Eye (tissue), 1 donor: ENCODE data around the gene HIF1A.
A peak's percentile ranks its signal among the peaks of the same experiment; 100 is the strongest.
"Not testable (repeated sequence)": the region's sequence is repeated elsewhere in the genome, so short reads cannot be mapped to it uniquely, and the experiment has no call there.

ENCODE experiments used
- DNase-seq: peaks from one replicate; pipeline ENCODE4 v3.0.0-alpha.2; 2015

The HIF1A gene

GRCh38 chr14:61675291-61675690 is 20.0 kb upstream of the HIF1A start:
- no peak for DNase-seq

GRCh38 chr14:61677479-61677878 is 17.8 kb upstream of the HIF1A start:
- DNase-seq = no peak

GRCh38 chr14:61678975-61679374 is 16.3 kb upstream of the HIF1A start:
- DNase-seq = peak; percentile 39

- DNase-seq = no peak
Measured at GRCh38 chr14:61681413-61681812, 13.9 kb upstream of the HIF1A start.

GRCh38 chr14:61683108-61683507 is 12.2 kb upstream of the HIF1A start:
- DNase-seq = no peak

- DNase-seq = no peak
Measured at GRCh38 chr14:61690039-61690438, 5.3 kb upstream of the HIF1A start.

- DNase-seq = no peak
Measured at GRCh38 chr14:61690982-61691381, 4.3 kb upstream of the HIF1A start.

- no peak for DNase-seq
Measured at GRCh38 chr14:61691495-61691894, 3.8 kb upstream of the HIF1A start.

GRCh38 chr14:61694039-61694438 is 1.3 kb upstream of the HIF1A start:
- DNase-seq = no peak

GRCh38 chr14:61695695-61696527 is 598 bp downstream of the HIF1A start:
- DNase-seq = peak; percentile 87

- peak; percentile 50 for DNase-seq
Measured at GRCh38 chr14:61696753-61697318, 1.5 kb downstream of the HIF1A start.

- no peak for DNase-seq
Measured at GRCh38 chr14:61698206-61698980, 3.1 kb downstream of the HIF1A start.

GRCh38 chr14:61699027-61699426 is 3.7 kb downstream of the HIF1A start:
- DNase-seq = no peak

GRCh38 chr14:61700104-61700886 is 5.0 kb downstream of the HIF1A start:
- no peak for DNase-seq

- no peak for DNase-seq
Measured at GRCh38 chr14:61701946-61702345, 6.6 kb downstream of the HIF1A start.

GRCh38 chr14:61703342-61704129 is 8.2 kb downstream of the HIF1A start:
- no peak for DNase-seq

- no peak for DNase-seq
Measured at GRCh38 chr14:61704554-61704953, 9.2 kb downstream of the HIF1A start.

- DNase-seq = no peak
Measured at GRCh38 chr14:61705017-61705416, 9.7 kb downstream of the HIF1A start.

GRCh38 chr14:61706096-61706690 is 10.9 kb downstream of the HIF1A start:
- no peak for DNase-seq

GRCh38 chr14:61707774-61708173 is 12.5 kb downstream of the HIF1A start:
- DNase-seq = not testable (repeated sequence)

- DNase-seq = not testable (repeated sequence)
Measured at GRCh38 chr14:61708693-61709092, 13.4 kb downstream of the HIF1A start.
